ENCODE data around the gene HCN2. TPM values are rescaled to one million over a fixed set of nuclear protein-coding genes. Genes with fewer than 3 reads are reported as not detected.

The HCN2 gene
- total RNA-seq, 2 experiments from 2014 or later, result 0.06 to 1.0 TPM

GRCh38 chr19:651114-651818, 61.6 kb downstream of the HCN2 start:
- Histone ChIP-seq H3K4me3 (ENCODE audit: low read depth, low read length, poor library complexity, severe bottlenecking) (no peak overlapping the region), H3K36me3 (ENCODE audit: insufficient read depth, low read length) (peaks cover 94% of the 10 kb centered on the region), H3K9me2 (ENCODE audit: insufficient read depth, low read length) (no peaks in the 10 kb centered on the region), H3K4me2 (ENCODE audit: low read length) (no peak overlapping the region), H3K9me3 (ENCODE audit: low read length) (no peaks in the 10 kb centered on the region), H3K79me2 (ENCODE audit: insufficient read depth, low read depth, low read length) (peaks cover 40% of the 10 kb centered on the region), H4K20me1 (ENCODE audit: insufficient read depth, low read length) (no peaks in the 10 kb centered on the region; the same call in 1 of the 2 replicates), H3K27ac (ENCODE audit: low read depth, low read length, poor library complexity, severe bottlenecking) (no peak overlapping the region), H3K4me1 (ENCODE audit: insufficient read depth, low read length, poor library complexity, severe bottlenecking) (peaks cover 18% of the 10 kb centered on the region), H2AFZ (ENCODE audit: low read length) (no peak overlapping the region)
- no peak for DNase-seq (ENCODE audit: low spot score)
- CTCF ChIA-PET (ENCODE audit: unreplicated experiment), result no interaction called here
- POLR2A ChIA-PET, result no interaction called here
- intact Hi-C loops (cut with micrococcal nuclease; ENCODE audit: unreplicated experiment), result no loop called here
- no TSS peak for BruUV-seq (replicated peaks)
- TF ChIP-seq EZH2phosphoT487 (IDR thresholded peaks at IDR 0.05; ENCODE audit: borderline replicate concordance, low read depth, low read length), result no peak
- no peak for TF ChIP-seq CTCF (conservative IDR thresholded peaks at IDR 0.05; ENCODE audit: low read length)

- POLR2A ChIA-PET, result no interaction called here
Measured at GRCh38 chr19:651991-652390, 62.3 kb downstream of the HCN2 start.

More at GRCh38 chr19:651991-652390, 62.3 kb downstream of the HCN2 start:
- TF ChIP-seq EZH2phosphoT487 (IDR thresholded peaks at IDR 0.05; ENCODE audit: borderline replicate concordance, low read depth, low read length), result no peak
- no peak for TF ChIP-seq CTCF (conservative IDR thresholded peaks at IDR 0.05; ENCODE audit: low read length)
- Histone ChIP-seq H3K4me2 (ENCODE audit: low read length) (no peak overlapping the region), H3K27ac (ENCODE audit: low read depth, low read length, poor library complexity, severe bottlenecking) (no peak overlapping the region), H3K4me3 (ENCODE audit: low read depth, low read length, poor library complexity, severe bottlenecking) (no peak overlapping the region), H4K20me1 (ENCODE audit: insufficient read depth, low read length) (no peaks in the 10 kb centered on the region; the same call in 1 of the 2 replicates), H3K9me3 (ENCODE audit: low read length) (no peaks in the 10 kb centered on the region), H3K36me3 (ENCODE audit: insufficient read depth, low read length) (peaks cover 94% of the 10 kb centered on the region), H3K79me2 (ENCODE audit: insufficient read depth, low read depth, low read length) (peaks cover 47% of the 10 kb centered on the region), H3K4me1 (ENCODE audit: insufficient read depth, low read length, poor library complexity, severe bottlenecking) (peaks cover 18% of the 10 kb centered on the region), H3K9me2 (ENCODE audit: insufficient read depth, low read length) (no peaks in the 10 kb centered on the region), H2AFZ (ENCODE audit: low read length) (no peak overlapping the region)
- CTCF ChIA-PET (ENCODE audit: unreplicated experiment), result no interaction called here
- no TSS peak for BruUV-seq (replicated peaks)
- DNase-seq (ENCODE audit: low spot score), result no peak
- intact Hi-C loops (cut with micrococcal nuclease; ENCODE audit: unreplicated experiment), result no loop called here

All from OCI-LY7 (cell line).